ENCODE data around the gene ACSL1. TPM values are rescaled to one million over a fixed set of nuclear protein-coding genes. Genes with fewer than 3 reads are reported as not detected.
A peak's percentile ranks its signal among the peaks of the same experiment; 100 is the strongest.

The ACSL1 gene
- total and polyA plus RNA-seq, 9 of the 15 experiments (the other 6 are each of a cell fraction or from before 2014, with no cell fraction given) = 6.7 to 24.1 (median 15.0) TPM

DNA sequence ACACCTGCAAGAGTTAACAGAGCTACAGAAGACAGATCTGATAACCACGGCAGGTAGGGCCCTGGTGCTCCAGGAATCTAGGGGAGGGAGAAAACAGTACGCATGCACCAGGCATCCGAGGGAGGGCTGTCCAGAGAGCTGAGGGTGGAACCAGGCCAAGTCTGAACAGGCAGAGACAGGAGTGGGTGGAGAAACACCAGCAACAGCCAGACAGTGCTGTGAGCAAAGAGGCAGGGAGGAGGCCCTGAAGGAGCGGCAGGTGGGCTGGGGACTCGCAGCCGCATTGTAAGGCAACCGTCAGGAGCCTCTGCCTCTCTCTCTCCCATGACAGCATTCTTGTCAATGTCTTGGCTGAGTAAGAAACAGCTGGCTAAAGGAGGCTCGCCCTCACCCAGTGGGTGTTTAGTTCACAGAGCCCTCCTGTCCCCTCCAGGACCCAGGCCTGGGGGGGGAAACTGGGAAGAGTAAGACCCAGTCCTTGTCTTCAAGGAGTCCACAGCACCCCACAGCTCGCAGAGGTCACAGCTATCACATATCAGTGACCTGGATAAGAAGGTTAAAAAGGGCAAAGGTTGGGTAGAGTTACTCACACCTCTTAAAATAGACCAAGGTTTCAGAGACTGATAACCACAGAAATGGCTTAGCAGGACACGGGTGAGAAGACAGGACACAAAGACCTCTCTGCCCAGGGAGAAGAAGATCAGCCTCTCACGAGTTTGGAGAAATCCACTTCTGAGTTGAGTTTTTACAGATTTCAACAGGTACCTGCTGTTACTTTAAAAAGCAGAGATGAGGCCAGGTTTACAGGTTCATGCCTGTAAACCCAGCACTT, 10.5 kb downstream of the ACSL1 start (continued):
- TF ChIP-seq, protein P1, sequence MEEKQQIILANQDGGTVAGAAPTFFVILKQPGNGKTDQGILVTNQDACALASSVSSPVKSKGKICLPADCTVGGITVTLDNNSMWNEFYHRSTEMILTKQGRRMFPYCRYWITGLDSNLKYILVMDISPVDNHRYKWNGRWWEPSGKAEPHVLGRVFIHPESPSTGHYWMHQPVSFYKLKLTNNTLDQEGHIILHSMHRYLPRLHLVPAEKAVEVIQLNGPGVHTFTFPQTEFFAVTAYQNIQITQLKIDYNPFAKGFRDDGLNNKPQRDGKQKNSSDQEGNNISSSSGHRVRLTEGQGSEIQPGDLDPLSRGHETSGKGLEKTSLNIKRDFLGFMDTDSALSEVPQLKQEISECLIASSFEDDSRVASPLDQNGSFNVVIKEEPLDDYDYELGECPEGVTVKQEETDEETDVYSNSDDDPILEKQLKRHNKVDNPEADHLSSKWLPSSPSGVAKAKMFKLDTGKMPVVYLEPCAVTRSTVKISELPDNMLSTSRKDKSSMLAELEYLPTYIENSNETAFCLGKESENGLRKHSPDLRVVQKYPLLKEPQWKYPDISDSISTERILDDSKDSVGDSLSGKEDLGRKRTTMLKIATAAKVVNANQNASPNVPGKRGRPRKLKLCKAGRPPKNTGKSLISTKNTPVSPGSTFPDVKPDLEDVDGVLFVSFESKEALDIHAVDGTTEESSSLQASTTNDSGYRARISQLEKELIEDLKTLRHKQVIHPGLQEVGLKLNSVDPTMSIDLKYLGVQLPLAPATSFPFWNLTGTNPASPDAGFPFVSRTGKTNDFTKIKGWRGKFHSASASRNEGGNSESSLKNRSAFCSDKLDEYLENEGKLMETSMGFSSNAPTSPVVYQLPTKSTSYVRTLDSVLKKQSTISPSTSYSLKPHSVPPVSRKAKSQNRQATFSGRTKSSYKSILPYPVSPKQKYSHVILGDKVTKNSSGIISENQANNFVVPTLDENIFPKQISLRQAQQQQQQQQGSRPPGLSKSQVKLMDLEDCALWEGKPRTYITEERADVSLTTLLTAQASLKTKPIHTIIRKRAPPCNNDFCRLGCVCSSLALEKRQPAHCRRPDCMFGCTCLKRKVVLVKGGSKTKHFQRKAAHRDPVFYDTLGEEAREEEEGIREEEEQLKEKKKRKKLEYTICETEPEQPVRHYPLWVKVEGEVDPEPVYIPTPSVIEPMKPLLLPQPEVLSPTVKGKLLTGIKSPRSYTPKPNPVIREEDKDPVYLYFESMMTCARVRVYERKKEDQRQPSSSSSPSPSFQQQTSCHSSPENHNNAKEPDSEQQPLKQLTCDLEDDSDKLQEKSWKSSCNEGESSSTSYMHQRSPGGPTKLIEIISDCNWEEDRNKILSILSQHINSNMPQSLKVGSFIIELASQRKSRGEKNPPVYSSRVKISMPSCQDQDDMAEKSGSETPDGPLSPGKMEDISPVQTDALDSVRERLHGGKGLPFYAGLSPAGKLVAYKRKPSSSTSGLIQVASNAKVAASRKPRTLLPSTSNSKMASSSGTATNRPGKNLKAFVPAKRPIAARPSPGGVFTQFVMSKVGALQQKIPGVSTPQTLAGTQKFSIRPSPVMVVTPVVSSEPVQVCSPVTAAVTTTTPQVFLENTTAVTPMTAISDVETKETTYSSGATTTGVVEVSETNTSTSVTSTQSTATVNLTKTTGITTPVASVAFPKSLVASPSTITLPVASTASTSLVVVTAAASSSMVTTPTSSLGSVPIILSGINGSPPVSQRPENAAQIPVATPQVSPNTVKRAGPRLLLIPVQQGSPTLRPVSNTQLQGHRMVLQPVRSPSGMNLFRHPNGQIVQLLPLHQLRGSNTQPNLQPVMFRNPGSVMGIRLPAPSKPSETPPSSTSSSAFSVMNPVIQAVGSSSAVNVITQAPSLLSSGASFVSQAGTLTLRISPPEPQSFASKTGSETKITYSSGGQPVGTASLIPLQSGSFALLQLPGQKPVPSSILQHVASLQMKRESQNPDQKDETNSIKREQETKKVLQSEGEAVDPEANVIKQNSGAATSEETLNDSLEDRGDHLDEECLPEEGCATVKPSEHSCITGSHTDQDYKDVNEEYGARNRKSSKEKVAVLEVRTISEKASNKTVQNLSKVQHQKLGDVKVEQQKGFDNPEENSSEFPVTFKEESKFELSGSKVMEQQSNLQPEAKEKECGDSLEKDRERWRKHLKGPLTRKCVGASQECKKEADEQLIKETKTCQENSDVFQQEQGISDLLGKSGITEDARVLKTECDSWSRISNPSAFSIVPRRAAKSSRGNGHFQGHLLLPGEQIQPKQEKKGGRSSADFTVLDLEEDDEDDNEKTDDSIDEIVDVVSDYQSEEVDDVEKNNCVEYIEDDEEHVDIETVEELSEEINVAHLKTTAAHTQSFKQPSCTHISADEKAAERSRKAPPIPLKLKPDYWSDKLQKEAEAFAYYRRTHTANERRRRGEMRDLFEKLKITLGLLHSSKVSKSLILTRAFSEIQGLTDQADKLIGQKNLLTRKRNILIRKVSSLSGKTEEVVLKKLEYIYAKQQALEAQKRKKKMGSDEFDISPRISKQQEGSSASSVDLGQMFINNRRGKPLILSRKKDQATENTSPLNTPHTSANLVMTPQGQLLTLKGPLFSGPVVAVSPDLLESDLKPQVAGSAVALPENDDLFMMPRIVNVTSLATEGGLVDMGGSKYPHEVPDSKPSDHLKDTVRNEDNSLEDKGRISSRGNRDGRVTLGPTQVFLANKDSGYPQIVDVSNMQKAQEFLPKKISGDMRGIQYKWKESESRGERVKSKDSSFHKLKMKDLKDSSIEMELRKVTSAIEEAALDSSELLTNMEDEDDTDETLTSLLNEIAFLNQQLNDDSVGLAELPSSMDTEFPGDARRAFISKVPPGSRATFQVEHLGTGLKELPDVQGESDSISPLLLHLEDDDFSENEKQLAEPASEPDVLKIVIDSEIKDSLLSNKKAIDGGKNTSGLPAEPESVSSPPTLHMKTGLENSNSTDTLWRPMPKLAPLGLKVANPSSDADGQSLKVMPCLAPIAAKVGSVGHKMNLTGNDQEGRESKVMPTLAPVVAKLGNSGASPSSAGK (IDR thresholded peaks at IDR 0.05) = peak; percentile 21
- no peak for TF ChIP-seq XRCC3 (IDR thresholded peaks at IDR 0.05)
- TF ChIP-seq ELF1 (tag; IDR thresholded peaks at IDR 0.05) = no peak
- peak; percentile 50 for TF ChIP-seq TEAD4 (IDR thresholded peaks at IDR 0.05; ENCODE audit: low read length)
- peak; percentile 38; the same call in 1 of the 2 replicates for TF ChIP-seq TEAD4 (CRISPR knock-in tag; IDR thresholded peaks at IDR 0.05; ENCODE audit: borderline replicate concordance)
- no peak for TF ChIP-seq TAF7 (tag; IDR thresholded peaks at IDR 0.05)
- TF ChIP-seq SRSF7 (optimal IDR thresholded peaks at IDR 0.05; ENCODE audit: low read depth, low read length) = no peak
- no peak for TF ChIP-seq ZBTB17 (CRISPR knock-in tag; IDR thresholded peaks at IDR 0.05)
- no peak for TF ChIP-seq PURB (CRISPR knock-in tag; IDR thresholded peaks at IDR 0.05; ENCODE audit: low read depth)
- no peak for TF ChIP-seq ZNF133 (CRISPR knock-in tag; IDR thresholded peaks at IDR 0.05)
- TF ChIP-seq PRPF4 (IDR thresholded peaks at IDR 0.05; ENCODE audit: insufficient read depth, low read depth, low read length, poor library complexity, severe bottlenecking) = no peak
- TF ChIP-seq TCF3 (CRISPR knock-in tag; IDR thresholded peaks at IDR 0.05) = peak; percentile 70
- no peak for TF ChIP-seq RUNX1 (IDR thresholded peaks at IDR 0.05; ENCODE audit: low read depth)
- TF ChIP-seq BRD4 (IDR thresholded peaks at IDR 0.05) = no peak
- TF ChIP-seq PHF8 (IDR thresholded peaks at IDR 0.05; ENCODE audit: borderline replicate concordance, low read length) = no peak
- no peak for TF ChIP-seq NR1H2 (CRISPR knock-in tag; IDR thresholded peaks at IDR 0.05)
- TF ChIP-seq STAG1 (CRISPR knock-in tag; IDR thresholded peaks at IDR 0.05; ENCODE audit: borderline replicate concordance) = no peak

All from K562 (cell line).